Measurements from ENCODE around the gene PAM. TPM values are rescaled to one million over a fixed set of nuclear protein-coding genes. Genes with fewer than 3 reads are reported as not detected.

PAM gene
- polyA plus RNA-seq, 1 donor from 2014 or later, result 3.4 TPM

- Mint-ChIP-seq H3K36me3 (peaks cover 3% of the 10 kb centered on the region), H3K27ac (no peak overlapping the region), H3K9me3 (no peaks in the 10 kb centered on the region), H3K4me3 (no peak overlapping the region), H3K27me3 (no peaks in the 10 kb centered on the region), H3K4me1 (no peaks in the 10 kb centered on the region)
These were observed 78.0 kb downstream of the PAM start for GRCh38 chr5:102833146-102833545.

- no peaks in the 10 kb centered on the region for H3K4me1 Mint-ChIP-seq
- peak overlapping the region in 1 of 4 donors; percentile 28 for H3K4me3 Mint-ChIP-seq
- H3K27ac Mint-ChIP-seq, result no peak overlapping the region
- peaks cover 3% of the 10 kb centered on the region for H3K36me3 Mint-ChIP-seq
- H3K27me3 Mint-ChIP-seq, result no peaks in the 10 kb centered on the region
- peaks cover 0 to 2% (median 0%) of the 10 kb centered on the region in 3 donors for H3K9me3 Mint-ChIP-seq
These were observed 79.4 kb downstream of the PAM start for GRCh38 chr5:102834438-102834964.

GRCh38 chr5:102835717-102836116 lies 80.6 kb downstream of the PAM start:
- H3K27ac Mint-ChIP-seq, result no peak overlapping the region
- H3K4me3 Mint-ChIP-seq, result no peak overlapping the region
- H3K9me3 Mint-ChIP-seq, result peaks cover 0 to 2% (median 0%) of the 10 kb centered on the region in 3 donors
- peaks cover 1% of the 10 kb centered on the region for H3K27me3 Mint-ChIP-seq
- peaks cover 2% of the 10 kb centered on the region for H3K36me3 Mint-ChIP-seq
- no peaks in the 10 kb centered on the region for H3K4me1 Mint-ChIP-seq

- Mint-ChIP-seq H3K4me3 (no peak overlapping the region), H3K9me3 (peaks cover 0 to 4% (median 2%) of the 10 kb centered on the region in 3 donors), H3K27me3 (peaks cover 1% of the 10 kb centered on the region), H3K36me3 (no peaks in the 10 kb centered on the region), H3K4me1 (no peaks in the 10 kb centered on the region), H3K27ac (no peak overlapping the region)
These were observed 85.9 kb downstream of the PAM start for GRCh38 chr5:102841021-102841420.

- H3K9me3 Mint-ChIP-seq, result peaks cover 0 to 4% (median 3%) of the 10 kb centered on the region in 3 donors
These were observed 88.9 kb downstream of the PAM start for GRCh38 chr5:102843997-102844396.

GRCh38 chr5:102845041-102845440 lies 89.9 kb downstream of the PAM start:
- peaks cover 4% of the 10 kb centered on the region for H3K36me3 Mint-ChIP-seq
- H3K27me3 Mint-ChIP-seq, result peaks cover 1% of the 10 kb centered on the region
- peaks cover 0 to 4% (median 3%) of the 10 kb centered on the region in 3 donors for H3K9me3 Mint-ChIP-seq
- H3K27ac Mint-ChIP-seq, result no peak overlapping the region
- H3K4me1 Mint-ChIP-seq, result no peaks in the 10 kb centered on the region
- H3K4me3 Mint-ChIP-seq, result no peak overlapping the region

More at GRCh38 chr5:102843997-102844396, 88.9 kb downstream of the PAM start:
- Mint-ChIP-seq H3K4me1 (no peaks in the 10 kb centered on the region), H3K27ac (no peak overlapping the region), H3K27me3 (peaks cover 1% of the 10 kb centered on the region), H3K36me3 (peaks cover 4% of the 10 kb centered on the region), H3K4me3 (no peak overlapping the region)

- Mint-ChIP-seq H3K36me3 (peaks cover 4% of the 10 kb centered on the region), H3K9me3 (peaks cover 0 to 3% (median 0%) of the 10 kb centered on the region in 3 donors), H3K4me1 (no peaks in the 10 kb centered on the region), H3K27me3 (no peaks in the 10 kb centered on the region), H3K27ac (no peak overlapping the region), H3K4me3 (no peak overlapping the region)
These were observed 95.4 kb downstream of the PAM start for GRCh38 chr5:102850503-102850902.

- no peaks in the 10 kb centered on the region for H3K36me3 Mint-ChIP-seq
- peaks cover 0 to 4% (median 0%) of the 10 kb centered on the region in 3 donors for H3K9me3 Mint-ChIP-seq
- no peak overlapping the region for H3K4me3 Mint-ChIP-seq
- no peak overlapping the region for H3K27ac Mint-ChIP-seq
- no peaks in the 10 kb centered on the region for H3K4me1 Mint-ChIP-seq
- H3K27me3 Mint-ChIP-seq, result no peaks in the 10 kb centered on the region
These were observed 98.6 kb downstream of the PAM start for GRCh38 chr5:102853680-102854079.

GRCh38 chr5:102855681-102856388 lies 100.7 kb downstream of the PAM start:
- H3K27me3 Mint-ChIP-seq, result no peaks in the 10 kb centered on the region
- H3K4me1 Mint-ChIP-seq, result no peaks in the 10 kb centered on the region
- H3K4me3 Mint-ChIP-seq, result no peak overlapping the region
- H3K27ac Mint-ChIP-seq, result no peak overlapping the region
- H3K36me3 Mint-ChIP-seq, result no peaks in the 10 kb centered on the region
- peaks cover 0 to 4% (median 1%) of the 10 kb centered on the region in 3 donors for H3K9me3 Mint-ChIP-seq

- H3K36me3 Mint-ChIP-seq, result no peaks in the 10 kb centered on the region
- H3K27me3 Mint-ChIP-seq, result no peaks in the 10 kb centered on the region
- no peak overlapping the region for H3K4me3 Mint-ChIP-seq
- peaks cover 0 to 4% (median 1%) of the 10 kb centered on the region in 3 donors for H3K9me3 Mint-ChIP-seq
- no peaks in the 10 kb centered on the region for H3K4me1 Mint-ChIP-seq
- no peak overlapping the region for H3K27ac Mint-ChIP-seq
These were observed 101.3 kb downstream of the PAM start for GRCh38 chr5:102856389-102856777.

GRCh38 chr5:102857076-102857818 lies 102.1 kb downstream of the PAM start:
- Mint-ChIP-seq H3K4me1 (no peaks in the 10 kb centered on the region), H3K4me3 (no peak overlapping the region), H3K27ac (no peak overlapping the region), H3K36me3 (no peaks in the 10 kb centered on the region), H3K27me3 (no peaks in the 10 kb centered on the region), H3K9me3 (peaks cover 0 to 4% (median 1%) of the 10 kb centered on the region in 3 donors)

GRCh38 chr5:102858221-102858620 lies 103.1 kb downstream of the PAM start:
- Mint-ChIP-seq H3K4me1 (no peaks in the 10 kb centered on the region), H3K9me3 (peaks cover 0 to 4% (median 1%) of the 10 kb centered on the region in 3 donors), H3K4me3 (no peak overlapping the region), H3K27ac (no peak overlapping the region), H3K36me3 (no peaks in the 10 kb centered on the region), H3K27me3 (no peaks in the 10 kb centered on the region)

- Mint-ChIP-seq H3K4me1 (no peaks in the 10 kb centered on the region), H3K27ac (no peak overlapping the region), H3K36me3 (no peaks in the 10 kb centered on the region), H3K27me3 (no peaks in the 10 kb centered on the region), H3K9me3 (peaks cover 0 to 4% (median 1%) of the 10 kb centered on the region in 3 donors), H3K4me3 (no peak overlapping the region)
These were observed 103.7 kb downstream of the PAM start for GRCh38 chr5:102858808-102859207.

- no peaks in the 10 kb centered on the region for H3K4me1 Mint-ChIP-seq
- peaks cover 0 to 4% (median 1%) of the 10 kb centered on the region in 3 donors for H3K9me3 Mint-ChIP-seq
- H3K4me3 Mint-ChIP-seq, result no peak overlapping the region
- no peak overlapping the region for H3K27ac Mint-ChIP-seq
- no peaks in the 10 kb centered on the region for H3K27me3 Mint-ChIP-seq
- H3K36me3 Mint-ChIP-seq, result no peaks in the 10 kb centered on the region
These were observed 104.9 kb downstream of the PAM start for GRCh38 chr5:102860035-102860434.

GRCh38 chr5:102863058-102863457 lies 108.0 kb downstream of the PAM start:
- no peaks in the 10 kb centered on the region for H3K36me3 Mint-ChIP-seq

More at GRCh38 chr5:102863058-102863457, 108.0 kb downstream of the PAM start:
- peaks cover 10% of the 10 kb centered on the region for H3K27me3 Mint-ChIP-seq
- H3K4me1 Mint-ChIP-seq, result peaks cover 4 to 7% (median 4%) of the 10 kb centered on the region in 3 donors
- H3K27ac Mint-ChIP-seq, result no peak overlapping the region
- H3K4me3 Mint-ChIP-seq, result no peak overlapping the region
- peaks cover 0 to 1% (median 0%) of the 10 kb centered on the region in 3 donors for H3K9me3 Mint-ChIP-seq

Data from IgD-negative memory B cell (primary cell).